Glutamatergic neuron (in vitro differentiated cells): Measurements from ENCODE around the gene EEF1E1. TPM values are rescaled to one million over a fixed set of nuclear protein-coding genes. Genes with fewer than 3 reads are reported as not detected.
A peak's percentile ranks its signal among the peaks of the same experiment; 100 is the strongest.

Experiments used
- DNase-seq: peaks from one replicate; pipeline ENCODE4 v3.0.0; 2022
- H3K27ac Mint-ChIP-seq: one replicate; pipeline ENCODE4 v1.8.0; 2020; ENCODE audit warnings: mild to moderate bottlenecking, mixed read lengths, inconsistent platforms; ENCODE audit not compliant: unreplicated experiment
- H3K27me3 Mint-ChIP-seq: one replicate; pipeline ENCODE4 v1.8.0; 2020; ENCODE audit warnings: mild to moderate bottlenecking, moderate library complexity, mixed read lengths, inconsistent platforms; ENCODE audit not compliant: unreplicated experiment
- H3K36me3 Mint-ChIP-seq: one replicate; pipeline ENCODE4 v1.8.0; 2020; ENCODE audit warnings: mild to moderate bottlenecking, mixed read lengths, inconsistent platforms; ENCODE audit not compliant: unreplicated experiment
- H3K4me1 Mint-ChIP-seq: one replicate; pipeline ENCODE4 v1.8.0; 2020; ENCODE audit warnings: mild to moderate bottlenecking, low read depth, mixed read lengths, inconsistent platforms; ENCODE audit not compliant: unreplicated experiment
- H3K4me3 Mint-ChIP-seq: one replicate; pipeline ENCODE4 v1.8.0; 2020; ENCODE audit warnings: mild to moderate bottlenecking, mixed read lengths, inconsistent platforms; ENCODE audit not compliant: unreplicated experiment
- H3K9me3 Mint-ChIP-seq: one replicate; pipeline ENCODE4 v1.8.0; 2020; ENCODE audit warnings: mild to moderate bottlenecking, moderate library complexity, mixed read lengths, inconsistent platforms; ENCODE audit not compliant: unreplicated experiment
- CTCF ChIP-seq: fragments of 200-600 bp; sonication (generic); IDR thresholded peaks from one replicate; pipeline ENCODE4 v1.5.0; 2021; ENCODE audit not compliant: partially characterized antibody, unreplicated experiment
- total RNA-seq: library from RNA; stranded (reverse); fragmentation: NEBNext Ultra II Directional; extraction: Animal tissue kit (Norgen Biotek cat#: 25700); gene quantifications from one replicate; pipeline ENCODE4 v1.2.1, GENCODE V29; 2021; ENCODE audit not compliant: unreplicated experiment

EEF1E1 gene
- total RNA-seq, 1 donor from 2014 or later, result 20.6 TPM

- Mint-ChIP-seq H3K36me3 (no peaks in the 10 kb centered on the region), H3K9me3 (no peaks in the 10 kb centered on the region), H3K4me3 (no peak overlapping the region), H3K27ac (no peak overlapping the region), H3K27me3 (no peaks in the 10 kb centered on the region), H3K4me1 (no peaks in the 10 kb centered on the region)
- TF ChIP-seq CTCF, result no peak
- no peak for DNase-seq
These were observed 32.9 kb upstream of the EEF1E1 start for GRCh38 chr6:8135276-8135675.

GRCh38 chr6:8132130-8132529 lies 29.8 kb upstream of the EEF1E1 start:
- no peaks in the 10 kb centered on the region for H3K4me1 Mint-ChIP-seq
- no peak overlapping the region for H3K27ac Mint-ChIP-seq
- peaks cover 2% of the 10 kb centered on the region for H3K27me3 Mint-ChIP-seq
- no peaks in the 10 kb centered on the region for H3K36me3 Mint-ChIP-seq
- no peak for DNase-seq
- no peaks in the 10 kb centered on the region for H3K9me3 Mint-ChIP-seq
- no peak overlapping the region for H3K4me3 Mint-ChIP-seq
- no peak for TF ChIP-seq CTCF

- TF ChIP-seq CTCF, result peak; percentile 23
- Mint-ChIP-seq H3K4me1 (no peaks in the 10 kb centered on the region), H3K36me3 (no peaks in the 10 kb centered on the region), H3K9me3 (no peaks in the 10 kb centered on the region), H3K27me3 (peaks cover 2% of the 10 kb centered on the region), H3K27ac (no peak overlapping the region), H3K4me3 (no peak overlapping the region)
- DNase-seq, result peak; percentile 56
These were observed 29.0 kb upstream of the EEF1E1 start for GRCh38 chr6:8131265-8131897.

GRCh38 chr6:8130399-8130798 lies 28.1 kb upstream of the EEF1E1 start:
- Mint-ChIP-seq H3K27ac (no peak overlapping the region), H3K27me3 (peaks cover 2% of the 10 kb centered on the region), H3K4me1 (no peaks in the 10 kb centered on the region), H3K36me3 (no peaks in the 10 kb centered on the region), H3K9me3 (no peaks in the 10 kb centered on the region), H3K4me3 (no peak overlapping the region)
- no peak for TF ChIP-seq CTCF
- DNase-seq, result no peak

- Mint-ChIP-seq H3K27me3 (peaks cover 2% of the 10 kb centered on the region), H3K4me1 (no peaks in the 10 kb centered on the region), H3K27ac (no peak overlapping the region), H3K4me3 (no peak overlapping the region), H3K9me3 (no peaks in the 10 kb centered on the region), H3K36me3 (no peaks in the 10 kb centered on the region)
- no peak for TF ChIP-seq CTCF
- DNase-seq, result no peak
These were observed 20.9 kb upstream of the EEF1E1 start for GRCh38 chr6:8123236-8123635.
